ENCODE data around the gene LGALS3BP. TPM values are rescaled to one million over a fixed set of nuclear protein-coding genes. Genes with fewer than 3 reads are reported as not detected.
"Not testable (repeated sequence)": the region's sequence is repeated elsewhere in the genome, so short reads cannot be mapped to it uniquely, and the experiment has no call there.

Gene LGALS3BP
- total RNA-seq, 1 donor from 2014 or later: 193 TPM

- not testable (repeated sequence) for ATAC-seq
Observed at GRCh38 chr17:78962984-78963348, 16.8 kb downstream of the LGALS3BP start.

DNA sequence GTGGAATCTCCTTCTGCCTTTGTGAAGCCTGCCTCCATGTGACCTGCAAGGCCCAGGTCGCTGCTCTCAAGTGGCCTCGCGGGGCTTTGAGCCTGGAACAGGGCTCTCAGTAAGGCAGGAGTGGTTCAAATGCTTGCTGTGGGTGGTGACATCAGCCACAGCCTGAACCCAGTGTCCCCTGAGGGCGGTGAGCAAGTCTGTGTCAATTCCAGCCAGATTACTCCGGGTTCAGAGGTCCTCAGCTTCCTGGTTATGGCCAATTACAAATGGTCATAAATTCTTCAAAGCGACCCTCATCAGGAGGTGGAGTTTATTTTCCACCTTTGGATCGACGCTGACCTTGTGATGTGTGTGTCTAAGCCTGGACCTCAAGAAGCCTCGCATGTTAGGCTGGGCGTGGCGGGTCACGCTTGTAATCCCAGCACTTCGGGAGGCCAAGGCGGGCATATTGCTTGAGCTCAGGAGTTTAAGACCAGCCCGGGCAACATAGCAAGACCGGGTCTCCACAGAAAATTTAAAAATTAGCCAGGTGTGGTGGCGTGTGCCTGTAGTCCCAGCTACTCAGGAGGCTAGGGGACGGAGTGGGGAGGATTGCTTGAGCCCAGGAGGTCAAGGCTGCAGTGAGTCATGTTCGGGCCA, 17.3 kb downstream of the LGALS3BP start:
- peak; percentile 65 for ATAC-seq

GRCh38 chr17:78961571-78961970, 18.2 kb downstream of the LGALS3BP start:
- no peak for ATAC-seq

- ATAC-seq: peak; percentile 51
Observed at GRCh38 chr17:78960928-78961327, 18.8 kb downstream of the LGALS3BP start.

DNA sequence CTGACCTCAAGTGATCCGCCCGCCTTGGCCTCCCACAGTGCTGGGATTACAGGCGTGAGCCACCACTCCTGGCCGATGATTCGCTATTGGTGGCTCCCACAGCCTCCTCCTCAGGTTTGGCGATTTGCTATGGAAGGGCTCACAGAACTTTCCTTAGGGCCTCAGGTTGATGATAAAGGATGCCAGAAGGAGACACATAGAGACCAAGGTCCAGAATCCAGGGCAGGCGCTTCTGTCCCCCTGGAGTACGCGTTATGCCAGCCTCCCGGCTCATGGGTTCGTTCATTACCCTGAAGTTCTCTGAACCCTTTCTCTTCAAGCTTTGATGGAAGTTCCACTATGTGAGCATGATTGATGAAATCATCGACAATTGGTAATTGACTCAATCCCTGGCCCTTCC, 19.9 kb downstream of the LGALS3BP start:
- ATAC-seq: no peak

DNA sequence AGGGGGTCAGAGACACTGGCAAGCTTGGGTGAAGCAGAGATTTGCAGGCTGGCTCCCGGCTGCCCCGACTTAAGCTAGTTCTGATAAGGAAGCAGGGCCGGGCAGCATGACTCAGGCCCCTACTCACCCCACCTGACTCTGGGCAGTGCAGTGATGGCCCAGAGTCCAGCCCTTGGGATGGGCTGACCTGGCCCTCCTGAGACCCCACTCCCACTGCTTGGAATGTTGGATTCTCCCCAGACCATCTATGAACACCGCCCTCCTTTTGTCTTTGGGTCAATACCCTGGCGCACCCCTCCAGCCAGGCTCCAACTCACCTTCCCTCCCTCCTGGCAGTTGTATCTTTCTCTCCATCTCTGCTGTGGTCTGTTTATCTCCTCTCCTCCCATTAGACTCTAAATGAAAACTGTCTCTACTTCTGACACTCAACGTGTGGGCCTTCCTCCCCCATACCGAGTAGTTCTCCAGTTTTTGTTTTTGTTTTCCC, 21.0 kb downstream of the LGALS3BP start:
- peak; percentile 48 for ATAC-seq

GRCh38 chr17:78957128-78957527, 22.6 kb downstream of the LGALS3BP start:
- no peak for ATAC-seq

GRCh38 chr17:78956254-78956653, 23.5 kb downstream of the LGALS3BP start:
- ATAC-seq: no peak

- no peak for ATAC-seq
Observed at GRCh38 chr17:78954684-78955083, 25.0 kb downstream of the LGALS3BP start.

DNA sequence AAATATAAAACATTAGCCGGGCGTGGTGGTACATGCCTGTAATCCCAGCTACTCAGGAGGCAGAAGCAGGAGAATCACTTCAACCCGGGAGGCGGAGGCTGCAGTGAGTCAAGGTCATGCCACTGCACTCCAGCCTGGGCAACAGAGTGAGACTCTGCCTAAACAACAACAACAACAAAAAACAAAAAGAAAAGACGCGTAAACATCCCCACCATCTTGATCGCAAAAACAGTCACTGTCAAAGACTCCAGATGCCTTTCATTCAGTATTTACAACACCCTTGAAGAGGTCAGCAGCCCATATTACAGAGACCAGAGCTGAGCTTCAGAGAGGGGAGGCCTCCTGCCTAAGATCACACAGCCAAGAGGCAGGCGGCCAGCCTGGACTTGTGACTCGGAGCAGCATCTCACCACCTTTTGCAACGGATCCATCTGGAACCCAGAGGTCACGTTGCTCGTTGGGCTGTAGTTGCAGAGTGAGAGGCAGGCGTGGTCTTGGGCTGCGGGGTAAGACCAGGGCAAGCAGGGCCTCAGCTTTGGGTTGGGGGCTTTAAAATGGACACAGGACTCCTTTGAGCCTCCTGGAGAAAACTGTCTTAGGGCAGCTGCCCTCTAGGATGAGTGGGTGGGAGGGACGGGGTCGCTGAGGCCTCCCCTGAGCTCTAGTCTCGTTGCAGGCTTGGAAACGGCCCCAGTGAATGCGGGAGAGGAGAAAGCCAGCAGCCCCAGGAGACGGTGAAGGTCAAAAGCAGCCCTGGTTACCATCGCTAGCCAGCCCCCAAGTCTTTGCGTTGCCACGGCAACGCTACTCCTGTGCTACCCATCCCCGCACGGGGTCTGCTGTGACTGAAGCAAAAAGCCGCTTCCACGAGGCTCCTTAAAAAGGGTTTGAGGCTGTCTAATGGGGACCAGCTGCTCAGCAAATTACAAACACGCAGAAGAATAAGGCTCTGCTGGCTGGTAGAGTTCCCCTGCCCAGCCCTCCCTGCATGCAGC, 26.1 kb downstream of the LGALS3BP start:
- no peak for ATAC-seq

- no peak for ATAC-seq
Observed at GRCh38 chr17:78952706-78953105, 27.0 kb downstream of the LGALS3BP start.

- ATAC-seq: no peak
Observed at GRCh38 chr17:78951967-78952551, 27.7 kb downstream of the LGALS3BP start.

DNA sequence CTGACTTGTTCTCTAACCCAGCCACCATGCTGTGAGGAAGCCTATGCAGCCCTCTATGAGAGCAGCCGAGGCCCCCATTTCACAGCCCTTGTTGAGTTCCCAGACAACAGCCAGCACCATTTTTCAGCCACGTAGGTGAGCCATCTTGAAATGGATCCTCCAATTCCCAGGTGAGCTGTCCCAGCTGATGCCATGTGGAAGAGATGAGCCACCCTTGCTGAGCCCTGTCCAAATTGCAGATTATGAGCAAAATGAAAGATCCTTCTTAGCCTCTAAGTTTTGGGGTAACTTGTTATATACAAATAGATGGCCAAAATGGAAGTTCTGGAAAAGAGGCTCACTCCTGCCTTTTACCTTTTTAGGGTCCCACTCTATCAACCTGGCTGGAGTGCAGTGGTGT, 28.9 kb downstream of the LGALS3BP start:
- no peak for ATAC-seq

DNA sequence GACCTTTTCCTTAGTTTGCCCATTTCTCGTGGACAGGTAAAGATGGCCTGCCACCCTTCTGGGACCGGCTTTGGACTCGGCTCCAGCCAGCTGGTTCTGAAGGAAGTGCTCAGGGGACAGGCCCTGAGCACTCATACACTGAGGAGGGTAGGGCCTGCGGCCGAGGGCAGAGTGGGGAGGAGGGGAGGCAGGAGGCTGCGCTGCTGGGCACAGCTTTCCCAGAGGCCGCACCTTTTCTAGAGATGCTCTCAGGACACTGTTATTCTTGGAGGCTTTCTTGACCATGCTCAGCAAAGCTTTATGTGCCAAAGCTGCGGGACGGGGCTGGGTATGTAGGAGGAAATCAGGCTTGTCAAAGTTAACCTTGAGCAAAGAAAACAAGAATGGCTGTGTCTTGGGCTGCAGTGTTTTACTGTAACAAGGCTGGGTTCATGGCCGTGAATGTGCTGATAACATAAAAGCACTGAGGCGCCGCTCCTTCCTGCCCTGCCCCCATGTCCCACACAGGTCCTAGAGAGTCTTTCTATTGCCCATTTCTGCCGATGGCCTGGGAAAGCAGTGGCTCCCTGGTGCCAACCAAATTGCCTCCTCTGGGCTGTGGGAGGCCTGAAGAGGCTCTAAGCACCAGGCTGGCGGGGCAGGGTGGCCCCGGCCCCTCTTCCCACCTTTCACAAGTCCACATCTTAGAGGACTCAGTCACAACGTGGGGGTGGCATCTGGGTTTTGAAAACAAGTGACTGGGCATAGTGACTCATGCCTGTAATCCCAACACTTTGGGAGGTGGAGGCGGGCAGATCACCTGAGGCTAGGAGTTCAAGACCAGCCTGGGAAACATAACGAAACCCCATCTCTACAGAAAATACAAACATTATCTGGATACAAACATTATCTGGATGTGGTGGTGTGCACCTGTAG, 32.2 kb downstream of the LGALS3BP start:
- peak; percentile 17 for ATAC-seq

DNA sequence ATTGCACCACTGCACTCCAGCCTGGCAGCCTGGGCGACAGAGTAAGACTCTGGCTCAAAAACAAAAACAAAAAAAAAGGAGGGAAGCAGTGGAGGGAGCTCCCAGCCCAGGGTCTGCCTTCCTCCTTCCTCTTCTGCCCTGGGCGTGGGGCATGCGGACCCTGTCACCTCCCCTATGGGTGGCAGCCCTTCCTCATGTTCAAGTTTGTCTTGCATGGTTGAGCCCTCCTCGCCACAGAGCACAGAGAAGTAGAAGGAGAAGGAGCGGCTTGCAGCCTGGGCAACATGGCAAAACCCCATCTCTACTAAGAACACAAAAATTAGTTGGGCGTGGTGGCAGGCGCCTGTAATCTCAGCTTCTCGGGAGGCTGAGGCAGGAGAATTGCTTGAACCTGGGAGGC, 33.1 kb downstream of the LGALS3BP start:
- ATAC-seq: no peak

GRCh38 chr17:78946131-78946530, 33.6 kb downstream of the LGALS3BP start:
- ATAC-seq: no peak

DNA sequence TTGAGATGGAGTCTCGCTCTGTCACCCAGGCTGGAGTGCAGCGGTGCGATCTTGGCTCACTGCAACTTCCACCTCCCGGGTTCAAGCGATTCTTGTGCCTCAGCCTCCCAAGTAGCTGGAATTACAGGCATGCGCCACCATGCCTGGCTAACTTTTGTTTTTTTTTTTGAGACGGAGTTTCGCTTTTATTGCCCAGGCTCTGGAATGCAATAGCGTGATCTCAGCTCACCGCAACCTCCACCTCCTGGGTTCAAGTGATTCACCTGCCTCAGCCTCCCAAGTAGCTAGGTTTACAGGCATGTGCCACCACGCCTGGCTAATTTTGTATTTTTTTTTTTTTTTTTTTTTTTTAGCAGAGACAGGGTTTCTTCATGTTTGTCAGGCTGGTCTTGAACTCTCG, 34.3 kb downstream of the LGALS3BP start:
- ATAC-seq: not testable (repeated sequence)

DNA sequence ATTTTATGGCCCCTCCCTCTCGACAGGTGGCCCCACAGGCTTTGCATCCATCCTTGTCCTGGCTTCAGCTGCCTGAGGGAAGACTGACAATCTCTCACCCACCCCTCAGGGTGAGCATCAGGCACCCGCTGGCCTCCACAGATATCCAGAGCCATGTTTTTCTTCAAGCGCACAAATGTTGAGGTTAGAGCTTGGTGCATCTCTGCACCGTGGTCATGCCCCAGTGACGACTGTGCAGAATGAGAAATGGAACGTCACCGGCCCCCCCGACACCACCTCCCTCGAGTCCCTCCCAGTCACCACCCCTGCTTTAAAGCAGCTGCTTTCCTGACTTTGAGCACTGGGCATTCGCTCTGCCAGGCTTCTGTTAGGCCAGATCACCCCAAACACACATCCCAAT, 34.8 kb downstream of the LGALS3BP start:
- ATAC-seq: no peak

- no peak for ATAC-seq
Observed at GRCh38 chr17:78944026-78944425, 35.7 kb downstream of the LGALS3BP start.

GRCh38 chr17:78940708-78941107, 39.0 kb downstream of the LGALS3BP start:
- no peak for ATAC-seq

- ATAC-seq: no peak
Observed at GRCh38 chr17:78940258-78940657, 39.5 kb downstream of the LGALS3BP start.

- no peak for ATAC-seq
Observed at GRCh38 chr17:78939615-78940014, 40.1 kb downstream of the LGALS3BP start.
